ENCODE results near the gene GPR173.

Gene GPR173

DNA sequence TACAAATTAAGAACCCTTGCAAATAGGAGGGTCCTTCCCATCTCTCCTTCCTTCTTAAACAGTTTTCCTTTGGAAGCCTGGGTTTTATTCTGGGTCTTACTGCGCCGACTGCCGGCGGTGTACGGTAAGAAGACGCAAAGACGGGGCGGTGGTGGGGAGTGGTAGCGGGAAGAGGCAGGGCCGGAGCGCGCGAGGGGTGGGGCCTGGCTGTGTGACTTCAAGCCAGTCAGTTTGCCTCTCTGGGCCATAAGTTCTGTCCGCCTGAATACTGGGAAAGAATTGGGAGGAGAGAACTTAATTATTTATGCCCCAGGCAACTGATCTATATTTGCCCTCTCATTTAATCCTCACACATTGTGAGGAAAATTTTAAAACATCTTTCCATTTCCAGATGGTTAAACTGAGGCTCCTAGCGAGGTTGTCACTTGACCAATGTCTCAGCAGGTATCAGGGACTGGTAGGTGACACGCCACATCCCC, 44.6 kb downstream of the GPR173 start:
- no peaks in the 10 kb centered on the region for H3K9me3 ChIP-seq (replicated peaks in 1 of 2; ENCODE audit: control insufficient read depth in 2 of 2, insufficient read depth in 1 of 2, low read depth in 1 of 2, low read length in 2 of 2)
- H3K14ac ChIP-seq (ENCODE audit: low read length): no peak overlapping the region
- H3K27ac ChIP-seq (replicated peaks; ENCODE audit: low read length): peak overlapping the region; percentile 89
- H3K4me3 ChIP-seq (ENCODE audit: low read length in 2 of 2): peak overlapping the region; percentile 48 to 68
- DNase-seq (ENCODE audit: low spot score): no peak
- no peak overlapping the region for H2BK120ac ChIP-seq (ENCODE audit: low read depth, low read length)
- H3K4me1 ChIP-seq (ENCODE audit: control insufficient read depth in 2 of 2, insufficient read depth in 1 of 2, low read depth in 1 of 2, low read length in 2 of 2): no peaks in the 10 kb centered on the region
- H2AK5ac ChIP-seq (ENCODE audit: low read depth, low read length): no peak overlapping the region
- H2BK5ac ChIP-seq (ENCODE audit: low read length): no peak overlapping the region
- H3K36me3 ChIP-seq (replicated peaks in 1 of 2; ENCODE audit: control insufficient read depth in 2 of 2, insufficient read depth in 2 of 2, low read length in 2 of 2): peaks cover 0 to 2% of the 10 kb centered on the region in 2 donors
- H3K18ac ChIP-seq (ENCODE audit: low read length): peak overlapping the region; percentile 38
- no peaks in the 10 kb centered on the region for H3K27me3 ChIP-seq (ENCODE audit: control insufficient read depth in 3 of 3, insufficient read depth in 3 of 3, low read depth in 1 of 3, low read length in 3 of 3)
- no peak overlapping the region for H3K9ac ChIP-seq (ENCODE audit: low read depth, low read length, poor library complexity)
- no peak overlapping the region for H4K8ac ChIP-seq (ENCODE audit: low read depth, low read length)
- no peak overlapping the region for H3K23ac ChIP-seq (ENCODE audit: low read depth, low read length, poor library complexity)
- H2AFZ ChIP-seq (ENCODE audit: low read length): peak overlapping the region; percentile 87
- no peak overlapping the region for H4K91ac ChIP-seq (ENCODE audit: low read depth, low read length, poor library complexity)
- no peak overlapping the region for H2BK12ac ChIP-seq (ENCODE audit: low read length)
- peak overlapping the region; percentile 89 for H3K4me2 ChIP-seq (ENCODE audit: insufficient read depth, low read length, poor library complexity, severe bottlenecking)
- no peak overlapping the region for H3K4ac ChIP-seq (ENCODE audit: low read length)
- no CpG with 5 or more reads among the region's 16 CpGs for WGBS, 2 donors (ENCODE audit: extremely low coverage in 2 of 2, insufficient read length in 2 of 2, insufficient replicate concordance in 1 of 2)
- no peaks in the 10 kb centered on the region for H3K79me1 ChIP-seq (ENCODE audit: low read depth, low read length)
- H2BK15ac ChIP-seq (ENCODE audit: low read length): no peak overlapping the region

DNA sequence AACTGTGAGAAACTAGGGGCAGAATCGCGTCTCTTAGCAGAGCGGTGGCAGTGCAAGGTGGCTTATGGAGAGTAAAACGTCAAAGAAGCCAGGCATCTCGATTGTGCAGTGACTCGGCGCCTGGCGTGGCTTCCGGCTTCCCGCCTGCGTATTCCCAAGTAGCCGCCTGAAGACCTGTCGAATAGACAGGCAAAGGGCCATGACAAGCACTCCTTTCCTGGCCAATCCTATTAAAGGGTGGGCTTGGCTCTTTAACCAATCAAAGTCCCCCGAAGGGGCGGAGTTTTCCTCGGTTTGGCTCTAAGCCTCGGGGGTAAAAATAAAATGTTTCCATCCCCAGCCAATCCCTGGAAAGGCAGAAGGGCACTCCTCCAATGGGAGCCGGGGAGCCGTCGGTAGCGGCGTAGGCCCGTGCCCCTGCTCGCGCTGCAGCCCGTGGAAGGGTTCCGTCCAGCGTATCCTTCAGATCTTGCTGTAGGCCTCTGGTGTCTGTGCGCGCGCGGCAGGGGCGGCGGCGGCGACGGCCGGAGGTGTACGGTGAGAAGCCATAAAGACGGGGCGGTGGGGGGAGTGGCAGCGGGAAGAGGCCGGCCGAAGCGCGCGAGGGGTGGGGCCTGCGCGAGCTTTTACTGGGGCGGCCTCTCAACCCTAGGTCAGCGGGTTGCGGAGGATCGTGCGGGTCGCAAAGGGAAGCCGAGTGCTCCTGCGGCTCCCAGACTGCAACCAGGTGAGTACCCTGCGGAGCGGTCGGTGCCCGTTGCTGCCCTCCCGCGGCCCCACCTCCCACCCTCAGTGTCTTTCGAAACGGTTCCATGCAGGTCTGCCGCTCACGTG, 45.4 kb downstream of the GPR173 start, which contains the start of gene KANTR:
KANTR (plus strand) TSS at position 395 of the 834 bp plus-strand sequence. CDS start 30,131 bp downstream, outside the sequence.
- no peaks in the 10 kb centered on the region for H3K9me3 ChIP-seq (replicated peaks in 1 of 2; ENCODE audit: control insufficient read depth in 2 of 2, insufficient read depth in 1 of 2, low read depth in 1 of 2, low read length in 2 of 2)
- peak within 1 kb of the TSS; percentile 83 for H3K18ac ChIP-seq (ENCODE audit: low read length)
- H2BK120ac ChIP-seq (ENCODE audit: low read depth, low read length): no peak within 1 kb of the TSS
- H3K4me3 ChIP-seq (ENCODE audit: low read length in 2 of 2): peak within 1 kb of the TSS; percentile 53 to 87
- H3K4ac ChIP-seq (ENCODE audit: low read length): no peak within 1 kb of the TSS
- no peak within 1 kb of the TSS for H4K8ac ChIP-seq (ENCODE audit: low read depth, low read length)
- no peak within 1 kb of the TSS for H2AK5ac ChIP-seq (ENCODE audit: low read depth, low read length)
- no CpG with 5 or more reads among the region's 67 CpGs for WGBS, 2 donors (ENCODE audit: extremely low coverage in 2 of 2, insufficient read length in 2 of 2, insufficient replicate concordance in 1 of 2)
- no peak within 1 kb of the TSS for H2BK12ac ChIP-seq (ENCODE audit: low read length)
- no peak within 1 kb of the TSS for H3K23ac ChIP-seq (ENCODE audit: low read depth, low read length, poor library complexity)
- H3K14ac ChIP-seq (ENCODE audit: low read length): no peak within 1 kb of the TSS
- H3K4me1 ChIP-seq (ENCODE audit: control insufficient read depth in 2 of 2, insufficient read depth in 1 of 2, low read depth in 1 of 2, low read length in 2 of 2): no peaks in the 10 kb centered on the region
- peak within 1 kb of the TSS; percentile 53 for H2BK5ac ChIP-seq (ENCODE audit: low read length)
- peak within 1 kb of the TSS; percentile 63 for H3K9ac ChIP-seq (ENCODE audit: low read depth, low read length, poor library complexity)
- H3K27ac ChIP-seq (replicated peaks; ENCODE audit: low read length): peak within 1 kb of the TSS; percentile 89
- peaks cover 0 to 6% of the 10 kb centered on the region in 2 donors for H3K36me3 ChIP-seq (replicated peaks in 1 of 2; ENCODE audit: control insufficient read depth in 2 of 2, insufficient read depth in 2 of 2, low read length in 2 of 2)
- peak; percentile 91 for DNase-seq (ENCODE audit: low spot score)
- H4K91ac ChIP-seq (ENCODE audit: low read depth, low read length, poor library complexity): no peak within 1 kb of the TSS
- H3K79me1 ChIP-seq (ENCODE audit: low read depth, low read length): no peaks in the 10 kb centered on the region
- H2BK15ac ChIP-seq (ENCODE audit: low read length): no peak within 1 kb of the TSS
- H2AFZ ChIP-seq (ENCODE audit: low read length): peak within 1 kb of the TSS; percentile 93
- no peaks in the 10 kb centered on the region for H3K27me3 ChIP-seq (ENCODE audit: control insufficient read depth in 3 of 3, insufficient read depth in 3 of 3, low read depth in 1 of 3, low read length in 3 of 3)
- peak within 1 kb of the TSS; percentile 89 for H3K4me2 ChIP-seq (ENCODE audit: insufficient read depth, low read length, poor library complexity, severe bottlenecking)

DNA sequence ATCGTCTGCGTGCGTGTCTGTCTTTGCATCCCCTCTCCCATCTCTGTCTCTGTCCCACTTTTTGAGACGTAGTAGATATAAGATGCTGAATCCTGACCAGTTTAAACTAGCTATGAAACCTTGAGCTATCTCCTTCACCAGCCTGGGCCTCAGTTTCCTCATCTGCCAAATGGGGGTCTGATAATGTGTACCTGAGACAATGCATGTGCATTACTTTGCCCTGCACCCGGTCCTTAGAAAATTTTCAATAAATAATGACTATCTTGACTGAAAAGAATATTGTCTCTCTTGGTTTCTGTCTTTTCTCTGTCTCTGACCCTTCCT, 46.0 kb downstream of the GPR173 start:
- peak overlapping the region; percentile 63 for H3K9ac ChIP-seq (ENCODE audit: low read depth, low read length, poor library complexity)
- no peak overlapping the region for H3K18ac ChIP-seq (ENCODE audit: low read length)
- peak overlapping the region; percentile 93 for H2AFZ ChIP-seq (ENCODE audit: low read length)
- H3K4me2 ChIP-seq (ENCODE audit: insufficient read depth, low read length, poor library complexity, severe bottlenecking): peak overlapping the region; percentile 49
- H3K79me1 ChIP-seq (ENCODE audit: low read depth, low read length): no peaks in the 10 kb centered on the region
- H3K4me1 ChIP-seq (ENCODE audit: control insufficient read depth in 2 of 2, insufficient read depth in 1 of 2, low read depth in 1 of 2, low read length in 2 of 2): no peaks in the 10 kb centered on the region
- H3K4me3 ChIP-seq (ENCODE audit: low read length in 2 of 2): peak overlapping the region; percentile 53 to 87
- peaks cover 0 to 11% of the 10 kb centered on the region in 2 donors for H3K36me3 ChIP-seq (replicated peaks in 1 of 2; ENCODE audit: control insufficient read depth in 2 of 2, insufficient read depth in 2 of 2, low read length in 2 of 2)
- WGBS, 2 donors (ENCODE audit: extremely low coverage in 2 of 2, insufficient read length in 2 of 2, insufficient replicate concordance in 1 of 2): no CpG with 5 or more reads among the region's 5 CpGs
- H2BK15ac ChIP-seq (ENCODE audit: low read length): no peak overlapping the region
- H3K4ac ChIP-seq (ENCODE audit: low read length): no peak overlapping the region
- H3K23ac ChIP-seq (ENCODE audit: low read depth, low read length, poor library complexity): no peak overlapping the region
- peak overlapping the region; percentile 53 for H2BK5ac ChIP-seq (ENCODE audit: low read length)
- H3K9me3 ChIP-seq (replicated peaks in 1 of 2; ENCODE audit: control insufficient read depth in 2 of 2, insufficient read depth in 1 of 2, low read depth in 1 of 2, low read length in 2 of 2): no peaks in the 10 kb centered on the region
- DNase-seq (ENCODE audit: low spot score): no peak
- H4K91ac ChIP-seq (ENCODE audit: low read depth, low read length, poor library complexity): no peak overlapping the region
- no peak overlapping the region for H3K14ac ChIP-seq (ENCODE audit: low read length)
- H2AK5ac ChIP-seq (ENCODE audit: low read depth, low read length): no peak overlapping the region
- H2BK120ac ChIP-seq (ENCODE audit: low read depth, low read length): no peak overlapping the region
- H3K27me3 ChIP-seq (ENCODE audit: control insufficient read depth in 3 of 3, insufficient read depth in 3 of 3, low read depth in 1 of 3, low read length in 3 of 3): no peaks in the 10 kb centered on the region
- no peak overlapping the region for H3K27ac ChIP-seq (replicated peaks; ENCODE audit: low read length)
- H2BK12ac ChIP-seq (ENCODE audit: low read length): no peak overlapping the region
- H4K8ac ChIP-seq (ENCODE audit: low read depth, low read length): no peak overlapping the region

DNA sequence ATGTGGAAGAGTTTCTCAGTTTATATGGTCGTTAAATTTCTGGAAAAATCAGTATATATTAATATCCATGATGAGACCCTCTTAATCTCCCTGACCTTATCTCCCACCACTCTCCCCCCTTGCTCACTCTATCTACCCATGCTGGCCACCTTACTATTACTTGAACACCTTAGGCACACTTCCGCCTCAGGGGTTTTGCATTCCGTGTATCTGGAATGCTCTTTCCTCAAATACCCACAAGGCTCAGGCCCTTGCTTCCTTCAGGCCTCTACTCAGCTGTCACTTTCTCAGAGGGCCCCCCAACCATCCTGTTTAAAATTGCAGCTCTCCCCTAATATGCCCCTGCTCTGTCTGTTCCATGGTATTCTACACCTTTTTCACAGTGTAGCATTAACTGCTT, 47.2 kb downstream of the GPR173 start:
- Histone ChIP-seq H3K27me3 (ENCODE audit: control insufficient read depth in 3 of 3, insufficient read depth in 3 of 3, low read depth in 1 of 3, low read length in 3 of 3) (no peaks in the 10 kb centered on the region), H3K79me1 (ENCODE audit: low read depth, low read length) (no peaks in the 10 kb centered on the region), H3K23ac (ENCODE audit: low read depth, low read length, poor library complexity) (no peak overlapping the region), H3K27ac (replicated peaks; ENCODE audit: low read length) (no peak overlapping the region), H3K4me1 (ENCODE audit: control insufficient read depth in 2 of 2, insufficient read depth in 1 of 2, low read depth in 1 of 2, low read length in 2 of 2) (no peaks in the 10 kb centered on the region), H3K18ac (ENCODE audit: low read length) (no peak overlapping the region), H2BK15ac (ENCODE audit: low read length) (no peak overlapping the region), H3K14ac (ENCODE audit: low read length) (no peak overlapping the region), H2BK5ac (ENCODE audit: low read length) (no peak overlapping the region), H3K4me3 (ENCODE audit: low read length in 2 of 2) (no peak overlapping the region), H3K4ac (ENCODE audit: low read length) (no peak overlapping the region), H3K36me3 (replicated peaks in 1 of 2; ENCODE audit: control insufficient read depth in 2 of 2, insufficient read depth in 2 of 2, low read length in 2 of 2) (peaks cover 0 to 15% of the 10 kb centered on the region in 2 donors), H2AFZ (ENCODE audit: low read length) (no peak overlapping the region), H2AK5ac (ENCODE audit: low read depth, low read length) (no peak overlapping the region), H3K4me2 (ENCODE audit: insufficient read depth, low read length, poor library complexity, severe bottlenecking) (no peak overlapping the region), H2BK12ac (ENCODE audit: low read length) (no peak overlapping the region), H4K91ac (ENCODE audit: low read depth, low read length, poor library complexity) (no peak overlapping the region), H3K9ac (ENCODE audit: low read depth, low read length, poor library complexity) (no peak overlapping the region), H2BK120ac (ENCODE audit: low read depth, low read length) (no peak overlapping the region), H3K9me3 (replicated peaks in 1 of 2; ENCODE audit: control insufficient read depth in 2 of 2, insufficient read depth in 1 of 2, low read depth in 1 of 2, low read length in 2 of 2) (no peaks in the 10 kb centered on the region), H4K8ac (ENCODE audit: low read depth, low read length) (no peak overlapping the region)
- DNase-seq (ENCODE audit: low spot score): no peak
- no CpG with 5 or more reads among the region's 3 CpGs for WGBS, 2 donors (ENCODE audit: extremely low coverage in 2 of 2, insufficient read length in 2 of 2, insufficient replicate concordance in 1 of 2)

Measured in neuronal stem cell (in vitro differentiated cells).